Activated CD4-positive, alpha-beta memory T cell treated with anti-CD3 and anti-CD28 coated beads, Interleukin-2, amount 10 ng/mL, durations not matched to agents 7 days and 5 days (primary cell): ENCODE measurements around the gene TTC23. TPM values are rescaled to one million over a fixed set of nuclear protein-coding genes. Genes with fewer than 3 reads are reported as not detected.

Experiments
- CTCF ChIA-PET: fragments of 350-600 bp; sonication (Branson Sonifier 250); formaldehyde crosslinking; loops from one replicate; lab custom pipeline; 2021; ENCODE audit warnings: antibody characterized with exemption, inconsistent platforms; lab: Charles Lee
- POLR2A ChIA-PET: fragments of 350-600 bp; sonication (Branson Sonifier 250); formaldehyde crosslinking; loops from one replicate; lab custom pipeline; 2021; ENCODE audit warnings: antibody characterized with exemption; lab: Charles Lee
- DNase-seq: peaks from one replicate; pipeline ENCODE4 v3.0.0-alpha.2; 2020
- H3K27ac Mint-ChIP-seq: one replicate; pipeline ENCODE4 v1.8.0; 2021; ENCODE audit warnings: mild to moderate bottlenecking, mixed read lengths
- H3K27me3 Mint-ChIP-seq: one replicate; pipeline ENCODE4 v1.8.0; 2021; ENCODE audit warnings: mixed read lengths
- H3K36me3 Mint-ChIP-seq: one replicate; pipeline ENCODE4 v1.8.0; 2021; ENCODE audit warnings: low read depth, mixed read lengths
- H3K4me1 Mint-ChIP-seq: one replicate; pipeline ENCODE4 v1.8.0; 2021; ENCODE audit warnings: mixed read lengths
- H3K4me3 Mint-ChIP-seq: one replicate; pipeline ENCODE4 v1.8.0; 2021; ENCODE audit warnings: mild to moderate bottlenecking, mixed read lengths
- H3K9me3 Mint-ChIP-seq: one replicate; pipeline ENCODE4 v1.8.0; 2021; ENCODE audit warnings: mixed read lengths
- total RNA-seq, 2 experiments: library from RNA; stranded (reverse); gene quantifications; one replicate each; pipeline ENCODE4 v1.2.3, GENCODE V29; 2021

The TTC23 gene
- total RNA-seq, 2 experiments from 2014 or later = 1.6 to 2.1 TPM

DNA sequence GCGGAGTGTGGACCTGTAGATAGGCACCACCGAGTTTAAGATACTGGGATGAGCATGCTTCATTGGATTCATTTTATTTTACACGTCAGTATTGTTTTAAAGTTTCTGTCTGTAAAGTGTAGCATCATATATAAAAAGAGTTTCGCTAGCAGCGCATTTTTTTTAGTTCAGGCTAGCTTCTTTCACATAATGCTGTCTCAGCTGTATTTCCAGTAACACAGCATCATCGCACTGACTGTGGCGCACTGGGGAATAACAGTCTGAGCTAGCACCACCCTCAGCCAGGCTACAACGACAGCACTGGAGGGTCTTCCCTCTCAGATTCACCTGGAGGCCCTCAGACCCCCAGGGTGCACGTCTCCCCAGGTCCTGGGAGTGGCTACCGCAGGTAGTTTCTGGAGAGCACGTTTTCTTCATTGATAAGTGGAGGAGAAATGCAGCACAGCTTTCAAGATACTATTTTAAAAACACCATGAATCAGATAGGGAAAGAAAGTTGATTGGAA is 115.0 kb downstream of the TTC23 start:
- CTCF ChIA-PET = interaction anchor here (1.2 kb wide), 1 partner anchor 253 kb away, joined by 3 read pairs; no protein-coding TSS in a partner anchor
- Mint-ChIP-seq H3K27me3 (no peaks in the 10 kb centered on the region), H3K4me1 (peaks cover 8% of the 10 kb centered on the region), H3K9me3 (no peaks in the 10 kb centered on the region), H3K27ac (no peak overlapping the region), H3K4me3 (no peak overlapping the region), H3K36me3 (no peaks in the 10 kb centered on the region)
- no peak for DNase-seq
- POLR2A ChIA-PET = interaction anchor here (0.7 kb wide), 1 partner anchor 8 kb away, joined by 3 read pairs; no protein-coding TSS in a partner anchor

DNA sequence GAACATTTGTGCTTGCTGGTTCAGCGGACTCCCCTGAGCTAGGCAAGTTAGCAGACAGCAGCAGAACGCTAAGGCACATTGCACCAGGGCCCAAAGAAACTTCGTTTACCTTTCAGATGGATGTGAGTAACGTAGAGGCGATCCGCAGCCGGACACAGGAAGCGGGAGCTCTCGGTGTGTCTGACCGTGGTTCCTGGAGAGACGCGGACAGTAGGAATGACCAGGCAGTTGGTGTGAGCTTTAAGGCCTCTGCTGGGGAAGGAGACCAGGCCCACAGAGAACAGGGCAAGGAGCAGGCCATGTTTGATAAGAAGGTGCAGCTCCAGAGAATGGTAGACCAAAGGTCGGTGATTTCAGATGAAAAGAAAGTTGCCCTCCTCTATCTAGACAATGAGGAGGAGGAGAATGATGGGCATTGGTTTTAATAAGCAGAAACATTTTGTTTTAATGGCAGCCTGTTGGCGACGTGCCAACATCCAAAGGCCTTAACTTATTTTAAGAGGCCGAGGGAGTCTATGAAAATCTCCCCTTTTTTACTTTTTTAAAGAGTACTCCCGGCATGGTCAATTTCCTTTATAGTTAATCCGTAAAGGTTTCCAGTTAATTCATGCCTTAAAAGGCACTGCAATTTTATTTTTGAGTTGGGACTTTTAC is 116.6 kb downstream of the TTC23 start:
- no peaks in the 10 kb centered on the region for H3K27me3 Mint-ChIP-seq
- peaks cover 8% of the 10 kb centered on the region for H3K4me1 Mint-ChIP-seq
- ChIA-PET CTCF (no interaction called here), POLR2A (no interaction called here)
- no peak for DNase-seq
- no peaks in the 10 kb centered on the region for H3K36me3 Mint-ChIP-seq
- H3K27ac Mint-ChIP-seq = no peak overlapping the region
- H3K9me3 Mint-ChIP-seq = no peaks in the 10 kb centered on the region
- no peak overlapping the region for H3K4me3 Mint-ChIP-seq

DNA sequence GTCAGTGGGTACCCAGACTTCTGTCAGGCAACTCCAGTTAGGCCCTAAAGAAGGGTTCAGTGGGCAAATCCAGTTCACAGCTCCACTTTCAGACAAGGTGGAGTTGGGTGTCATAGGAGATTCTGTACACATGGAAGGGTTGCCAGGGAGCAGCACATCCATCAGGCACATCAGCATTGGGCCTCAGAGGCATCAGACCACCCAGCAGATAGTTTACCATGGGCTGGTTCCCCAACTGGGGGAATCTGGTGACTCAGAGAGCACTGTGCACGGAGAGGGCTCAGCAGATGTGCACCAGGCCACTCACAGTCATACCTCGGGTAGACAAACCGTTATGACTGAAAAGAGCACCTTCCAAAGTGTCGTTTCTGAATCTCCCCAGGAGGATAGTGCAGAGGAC is 117.3 kb downstream of the TTC23 start:
- Mint-ChIP-seq H3K4me1 (peaks cover 8% of the 10 kb centered on the region), H3K27me3 (no peaks in the 10 kb centered on the region), H3K4me3 (no peak overlapping the region), H3K9me3 (no peaks in the 10 kb centered on the region), H3K36me3 (no peaks in the 10 kb centered on the region), H3K27ac (no peak overlapping the region)
- no peak for DNase-seq
- CTCF ChIA-PET = no interaction called here
- POLR2A ChIA-PET = no interaction called here

DNA sequence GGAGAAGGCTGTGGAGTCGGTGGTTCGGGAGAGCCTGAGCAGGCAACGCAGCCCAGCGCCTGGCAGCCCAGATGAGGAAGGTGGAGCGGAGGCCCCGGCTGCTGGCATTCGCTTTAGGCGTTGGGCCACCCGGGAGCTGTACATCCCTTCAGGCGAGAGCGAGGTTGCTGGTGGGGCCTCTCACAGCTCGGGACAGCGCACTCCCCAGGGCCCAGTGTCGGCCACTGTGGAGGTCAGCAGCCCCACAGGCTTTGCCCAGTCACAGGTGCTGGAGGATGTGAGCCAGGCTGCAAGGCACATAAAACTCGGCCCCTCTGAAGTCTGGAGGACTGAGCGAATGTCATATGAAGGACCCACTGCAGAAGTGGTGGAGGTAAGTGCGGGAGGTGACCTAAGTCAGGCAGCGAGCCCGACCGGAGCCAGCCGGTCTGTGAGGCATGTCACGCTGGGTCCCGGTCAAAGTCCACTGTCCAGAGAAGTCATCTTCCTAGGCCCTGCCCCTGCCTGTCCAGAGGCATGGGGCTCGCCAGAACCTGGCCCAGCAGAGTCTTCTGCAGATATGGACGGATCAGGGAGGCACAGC is 117.8 kb downstream of the TTC23 start:
- Mint-ChIP-seq H3K9me3 (no peaks in the 10 kb centered on the region), H3K27ac (no peak overlapping the region), H3K27me3 (no peaks in the 10 kb centered on the region), H3K36me3 (no peaks in the 10 kb centered on the region), H3K4me1 (peaks cover 8% of the 10 kb centered on the region), H3K4me3 (no peak overlapping the region)
- CTCF ChIA-PET = no interaction called here
- POLR2A ChIA-PET = no interaction called here
- DNase-seq = no peak

DNA sequence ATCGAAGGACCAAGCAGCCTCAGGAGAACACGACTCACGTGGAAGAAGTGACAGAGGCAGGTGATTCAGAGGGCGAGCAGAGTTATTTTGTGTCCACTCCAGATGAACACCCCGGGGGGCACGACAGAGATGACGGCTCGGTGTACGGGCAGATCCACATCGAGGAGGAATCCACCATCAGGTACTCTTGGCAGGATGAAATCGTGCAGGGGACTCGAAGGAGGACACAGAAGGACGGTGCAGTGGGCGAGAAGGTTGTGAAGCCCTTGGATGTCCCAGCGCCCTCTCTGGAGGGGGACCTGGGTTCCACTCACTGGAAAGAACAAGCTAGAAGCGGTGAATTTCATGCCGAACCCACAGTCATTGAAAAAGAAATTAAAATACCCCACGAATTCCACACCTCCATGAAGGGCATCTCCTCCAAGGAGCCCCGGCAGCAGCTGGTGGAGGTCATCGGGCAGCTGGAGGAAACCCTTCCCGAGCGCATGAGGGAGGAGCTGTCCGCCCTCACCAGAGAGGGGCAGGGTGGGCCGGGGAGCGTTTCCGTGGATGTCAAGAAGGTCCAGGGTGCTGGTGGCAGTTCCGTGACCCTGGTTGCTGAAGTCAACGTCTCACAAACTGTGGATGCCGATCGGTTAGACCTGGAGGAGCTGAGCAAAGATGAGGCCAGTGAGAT is 118.5 kb downstream of the TTC23 start:
- Mint-ChIP-seq H3K9me3 (no peaks in the 10 kb centered on the region), H3K27ac (no peak overlapping the region), H3K27me3 (no peaks in the 10 kb centered on the region), H3K4me3 (no peak overlapping the region), H3K4me1 (peaks cover 8% of the 10 kb centered on the region), H3K36me3 (no peaks in the 10 kb centered on the region)
- CTCF ChIA-PET = no interaction called here
- POLR2A ChIA-PET = no interaction called here
- DNase-seq = no peak

DNA sequence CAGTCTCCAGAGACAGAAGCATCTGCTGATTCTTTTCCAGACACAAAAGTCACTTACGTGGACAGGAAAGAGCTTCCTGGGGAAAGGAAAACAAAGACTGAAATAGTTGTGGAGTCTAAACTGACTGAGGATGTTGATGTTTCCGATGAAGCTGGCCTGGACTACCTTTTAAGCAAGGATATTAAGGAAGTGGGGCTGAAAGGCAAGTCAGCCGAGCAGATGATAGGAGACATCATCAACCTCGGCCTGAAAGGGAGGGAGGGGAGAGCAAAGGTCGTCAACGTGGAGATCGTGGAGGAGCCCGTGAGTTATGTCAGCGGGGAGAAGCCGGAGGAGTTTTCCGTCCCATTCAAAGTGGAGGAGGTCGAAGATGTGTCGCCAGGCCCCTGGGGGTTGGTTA is 119.1 kb downstream of the TTC23 start:
- no peaks in the 10 kb centered on the region for H3K36me3 Mint-ChIP-seq
- POLR2A ChIA-PET = no interaction called here
- CTCF ChIA-PET = no interaction called here
- no peaks in the 10 kb centered on the region for H3K27me3 Mint-ChIP-seq
- H3K27ac Mint-ChIP-seq = no peak overlapping the region
- H3K4me3 Mint-ChIP-seq = no peak overlapping the region
- DNase-seq = no peak
- no peaks in the 10 kb centered on the region for H3K9me3 Mint-ChIP-seq
- peaks cover 8% of the 10 kb centered on the region for H3K4me1 Mint-ChIP-seq

DNA sequence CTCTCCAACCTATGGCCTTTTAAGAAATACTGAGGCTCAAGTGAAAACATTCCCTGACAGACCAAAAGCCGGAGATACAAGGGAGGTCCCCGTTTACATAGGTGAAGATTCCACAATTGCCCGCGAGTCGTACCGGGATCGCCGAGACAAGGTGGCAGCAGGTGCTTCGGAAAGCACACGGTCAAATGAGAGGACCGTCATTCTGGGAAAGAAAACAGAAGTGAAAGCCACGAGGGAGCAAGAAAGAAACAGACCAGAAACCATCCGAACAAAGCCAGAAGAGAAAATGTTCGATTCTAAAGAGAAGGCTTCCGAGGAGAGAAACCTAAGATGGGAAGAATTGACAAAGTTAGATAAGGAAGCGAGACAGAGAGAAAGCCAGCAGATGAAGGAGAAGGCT is 119.7 kb downstream of the TTC23 start:
- ChIA-PET POLR2A (no interaction called here), CTCF (no interaction called here)
- no peaks in the 10 kb centered on the region for H3K27me3 Mint-ChIP-seq

DNA sequence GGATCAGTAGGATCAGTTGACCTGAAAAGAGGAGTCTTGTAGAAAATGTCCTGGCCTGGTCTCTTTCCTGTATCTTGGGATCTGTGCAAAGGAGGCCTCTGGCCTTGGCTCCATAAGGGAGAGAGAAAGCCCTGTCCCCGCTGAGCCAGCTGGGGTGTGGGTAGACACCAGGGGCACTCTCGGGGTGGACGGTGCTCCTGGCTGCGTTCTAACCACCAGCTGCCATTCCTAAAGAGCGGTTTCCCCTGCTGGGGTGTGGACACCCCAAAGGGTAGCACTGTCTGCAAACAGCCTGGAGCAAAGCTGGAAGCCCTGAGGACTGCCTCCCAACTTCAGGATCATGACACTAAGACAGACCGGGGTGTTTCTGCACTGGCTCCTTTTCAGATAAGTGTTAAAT is 121.0 kb downstream of the TTC23 start:
- Mint-ChIP-seq H3K9me3 (no peaks in the 10 kb centered on the region), H3K4me1 (no peaks in the 10 kb centered on the region), H3K36me3 (no peaks in the 10 kb centered on the region), H3K27me3 (no peaks in the 10 kb centered on the region), H3K4me3 (no peak overlapping the region), H3K27ac (no peak overlapping the region)
- DNase-seq = no peak
- POLR2A ChIA-PET = no interaction called here
- CTCF ChIA-PET = no interaction called here

More for the DNA sequence above, 119.7 kb downstream of the TTC23 start:
- Mint-ChIP-seq H3K27ac (no peak overlapping the region), H3K4me3 (no peak overlapping the region), H3K4me1 (peaks cover 2% of the 10 kb centered on the region), H3K36me3 (no peaks in the 10 kb centered on the region), H3K9me3 (no peaks in the 10 kb centered on the region)
- DNase-seq = no peak

DNA sequence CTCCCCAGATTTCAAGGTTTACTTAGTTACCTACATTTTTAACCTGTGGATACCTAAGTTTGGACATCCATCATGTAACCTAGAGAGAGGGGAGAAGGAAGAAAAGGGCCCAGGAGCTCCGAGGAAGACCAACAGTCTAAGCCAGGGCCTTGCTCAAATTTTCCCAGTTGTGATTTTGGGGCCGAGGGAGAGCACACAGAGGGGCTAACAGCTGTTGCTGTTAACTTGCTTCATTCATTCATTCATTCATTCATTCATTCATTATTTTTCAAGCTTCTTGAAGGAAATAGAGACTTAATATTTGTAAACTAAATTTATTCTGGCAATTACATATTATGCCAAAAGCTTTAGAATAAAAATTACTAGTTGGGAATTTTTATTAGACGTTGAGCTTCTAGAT is 121.6 kb downstream of the TTC23 start:
- H3K4me3 Mint-ChIP-seq = no peak overlapping the region
- ChIA-PET CTCF (no interaction called here), POLR2A (no interaction called here)
- H3K27me3 Mint-ChIP-seq = no peaks in the 10 kb centered on the region
- no peaks in the 10 kb centered on the region for H3K36me3 Mint-ChIP-seq
- no peak overlapping the region for H3K27ac Mint-ChIP-seq
- no peaks in the 10 kb centered on the region for H3K4me1 Mint-ChIP-seq
- no peak for DNase-seq
- H3K9me3 Mint-ChIP-seq = no peaks in the 10 kb centered on the region

DNA sequence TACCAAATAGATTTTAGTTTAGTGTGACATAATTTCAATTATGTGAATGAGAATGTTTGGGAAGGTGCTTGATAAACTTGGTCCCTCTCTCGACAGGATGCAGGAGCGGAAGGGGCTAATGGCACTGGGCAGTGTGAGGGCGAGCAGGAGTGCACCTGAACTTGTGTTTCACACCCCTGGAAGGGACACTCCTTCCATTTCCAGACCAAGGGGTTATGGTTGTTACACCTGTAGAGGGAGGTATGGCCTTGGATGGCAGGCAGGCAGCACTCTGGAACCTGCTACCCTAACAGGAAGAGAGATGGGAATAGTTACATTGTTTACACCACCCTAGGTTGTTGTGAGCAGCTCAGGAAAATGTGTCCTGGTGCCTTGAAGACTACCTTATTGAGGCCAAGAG is 122.5 kb downstream of the TTC23 start:
- Mint-ChIP-seq H3K4me3 (no peak overlapping the region), H3K27me3 (no peaks in the 10 kb centered on the region), H3K27ac (no peak overlapping the region), H3K36me3 (no peaks in the 10 kb centered on the region), H3K9me3 (no peaks in the 10 kb centered on the region), H3K4me1 (no peaks in the 10 kb centered on the region)
- ChIA-PET CTCF (no interaction called here), POLR2A (no interaction called here)
- DNase-seq = no peak

DNA sequence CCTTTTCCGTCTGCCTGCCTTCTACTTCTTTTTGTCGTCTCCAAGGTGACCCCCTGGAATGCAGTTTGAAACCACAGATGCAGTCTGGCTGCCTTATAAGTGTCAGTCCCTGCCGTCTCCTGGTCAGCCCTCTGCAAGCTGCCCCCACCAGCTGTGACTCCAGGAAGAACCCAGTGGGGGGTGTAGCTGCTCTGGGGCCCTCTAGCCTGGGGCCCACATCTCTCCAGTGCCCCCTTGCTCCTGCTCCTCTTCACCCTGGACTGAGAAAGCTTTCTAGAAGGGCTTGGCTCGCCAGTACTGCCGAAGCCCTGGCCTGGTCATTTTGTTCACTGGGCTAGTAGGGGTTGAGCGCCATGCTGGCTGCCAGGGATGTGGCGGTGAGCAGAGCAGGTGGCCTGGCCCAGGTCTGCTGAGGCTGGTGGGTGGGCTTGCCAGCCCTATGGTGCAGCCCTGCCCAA is 123.2 kb downstream of the TTC23 start:
- CTCF ChIA-PET = no interaction called here
- H3K36me3 Mint-ChIP-seq = no peaks in the 10 kb centered on the region

DNA sequence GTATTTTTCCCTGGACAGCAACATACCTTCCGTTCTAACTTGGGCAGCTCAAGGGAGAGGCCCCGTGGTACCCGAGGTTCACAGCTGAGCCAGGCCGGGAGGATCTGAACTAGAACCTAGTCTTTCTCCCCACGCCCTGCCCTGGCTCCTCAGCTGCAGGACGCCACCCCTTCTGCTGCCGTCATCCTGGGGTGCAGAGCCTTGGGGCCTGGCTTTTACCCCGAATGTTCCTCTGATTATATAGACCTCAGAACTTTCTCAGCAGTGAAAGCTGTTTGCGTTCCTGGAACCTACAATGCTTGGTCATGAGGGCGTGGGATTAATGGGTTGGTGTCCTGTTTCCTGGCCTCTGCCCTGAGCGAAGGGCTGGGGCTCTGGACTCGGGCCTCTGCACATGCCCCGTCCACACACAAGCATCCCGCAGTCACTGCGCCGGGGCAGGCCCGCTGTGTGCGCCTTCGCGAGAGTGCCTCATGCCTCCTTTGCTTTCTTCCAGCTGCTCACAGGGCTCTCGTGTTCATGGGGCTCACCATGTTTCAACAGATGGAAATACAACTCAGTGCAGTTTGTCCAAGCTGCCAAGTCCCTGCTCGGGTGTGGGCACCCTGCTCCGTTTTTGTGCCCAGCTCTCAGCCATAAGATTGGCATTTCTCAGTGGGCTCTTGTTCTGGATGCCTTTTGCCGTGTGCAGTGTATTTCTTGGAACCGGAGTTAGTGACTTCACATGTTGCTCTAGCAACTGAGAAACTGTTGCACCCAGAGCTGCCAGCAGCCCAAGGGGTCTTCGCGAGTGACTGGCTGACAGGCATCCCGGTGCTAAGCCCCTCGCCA is 124.1 kb downstream of the TTC23 start:
- no peak overlapping the region for H3K4me3 Mint-ChIP-seq
- CTCF ChIA-PET = no interaction called here

More for the DNA sequence above, 123.2 kb downstream of the TTC23 start:
- H3K27me3 Mint-ChIP-seq = no peaks in the 10 kb centered on the region
- H3K27ac Mint-ChIP-seq = no peak overlapping the region
- H3K9me3 Mint-ChIP-seq = no peaks in the 10 kb centered on the region
- DNase-seq = no peak
- no peak overlapping the region for H3K4me3 Mint-ChIP-seq
- POLR2A ChIA-PET = interaction anchor here (0.6 to 1.3 kb wide), 2 partner anchors 9 to 48 kb away, joined by 3 to 4 read pairs; no protein-coding TSS in a partner anchor
- no peaks in the 10 kb centered on the region for H3K4me1 Mint-ChIP-seq

DNA sequence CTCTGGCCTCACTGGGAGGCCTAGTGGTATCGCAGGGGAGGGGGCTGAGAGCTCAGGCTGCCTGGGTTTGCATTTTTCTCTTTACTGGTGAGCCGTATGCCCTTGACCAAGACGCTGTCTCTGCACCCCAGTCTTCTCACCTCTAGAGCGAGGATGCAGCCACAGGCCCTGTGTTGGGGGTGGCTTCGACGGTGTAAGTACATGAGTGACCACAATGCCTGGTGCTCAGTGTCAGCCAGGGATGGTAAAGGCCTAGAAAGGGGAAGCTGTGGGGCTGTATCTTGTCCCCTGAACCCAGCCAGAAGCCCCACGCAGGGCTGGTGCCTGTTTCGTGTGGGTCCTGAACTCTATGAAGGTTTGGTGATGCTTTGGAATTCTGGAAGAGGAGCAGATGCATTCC is 124.7 kb downstream of the TTC23 start:
- Mint-ChIP-seq H3K4me3 (no peak overlapping the region), H3K9me3 (no peaks in the 10 kb centered on the region), H3K27me3 (peaks cover 2% of the 10 kb centered on the region), H3K27ac (no peak overlapping the region), H3K36me3 (no peaks in the 10 kb centered on the region), H3K4me1 (no peaks in the 10 kb centered on the region)
- ChIA-PET POLR2A (no interaction called here), CTCF (no interaction called here)
- no peak for DNase-seq

More for the DNA sequence above, 124.1 kb downstream of the TTC23 start:
- no peaks in the 10 kb centered on the region for H3K36me3 Mint-ChIP-seq
- H3K4me1 Mint-ChIP-seq = no peaks in the 10 kb centered on the region
- no peaks in the 10 kb centered on the region for H3K9me3 Mint-ChIP-seq
- no peak for DNase-seq
- no peaks in the 10 kb centered on the region for H3K27me3 Mint-ChIP-seq
- POLR2A ChIA-PET = interaction anchor here (1.3 kb wide), 1 partner anchor 10 kb away, joined by 3 read pairs; no protein-coding TSS in a partner anchor
- no peak overlapping the region for H3K27ac Mint-ChIP-seq
